ENCODE data around the gene CD244. TPM values are rescaled to one million over a fixed set of nuclear protein-coding genes. Genes with fewer than 3 reads are reported as not detected.

Gene CD244
- total and polyA plus RNA-seq, 2 experiments from 2014 or later: 0.47 to 1.2 TPM

DNA sequence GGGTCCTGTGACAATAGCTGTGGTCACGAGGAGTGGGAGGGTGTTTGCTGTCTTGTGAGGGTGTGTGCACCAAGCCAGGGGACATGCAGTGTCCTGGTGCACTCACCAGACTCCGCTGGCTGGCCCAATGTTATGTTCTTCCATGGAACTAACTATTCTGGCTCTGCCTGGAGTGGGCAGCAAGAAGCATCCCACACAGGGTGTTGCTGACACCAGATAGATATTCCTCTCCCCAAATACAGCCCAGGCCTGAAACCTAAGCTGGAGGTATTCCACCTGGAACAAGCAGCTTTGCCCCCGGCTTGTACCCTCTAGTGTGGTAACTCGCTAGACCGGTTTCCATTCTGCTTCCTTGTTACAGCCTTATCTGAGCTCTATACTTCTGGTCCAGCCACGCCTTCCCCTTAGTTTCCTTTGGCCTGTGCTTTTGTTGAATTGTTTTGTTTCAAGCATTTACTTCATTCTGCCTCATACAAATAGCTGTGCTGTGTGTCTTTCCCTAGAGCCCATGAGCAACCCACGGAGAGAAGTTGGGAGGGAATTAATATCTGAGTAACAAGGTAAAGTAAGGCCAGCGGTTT, 81.4 kb downstream of the CD244 start:
- DNase-seq (ENCODE audit: low spot score): peak; percentile 68
- Histone ChIP-seq H3K27me3 (no peaks in the 10 kb centered on the region), H3K4me1 (ENCODE audit: insufficient read depth) (peaks cover 14% of the 10 kb centered on the region), H2AFZ (peak overlapping the region; percentile 65), H3K36me3 (replicated peaks; ENCODE audit: insufficient read depth, low read depth) (no peaks in the 10 kb centered on the region), H3K9me3 (ENCODE audit: low read depth) (no peaks in the 10 kb centered on the region), H3K4me2 (peak overlapping the region; percentile 35), H3K27ac (peak overlapping the region; percentile 88), H4K20me1 (ENCODE audit: insufficient read depth, poor library complexity, severe bottlenecking) (no peaks in the 10 kb centered on the region), H3K79me2 (no peaks in the 10 kb centered on the region), H3K4me3 (no peak overlapping the region), H3K9me2 (replicated peaks; ENCODE audit: insufficient read depth) (no peaks in the 10 kb centered on the region)
- TF ChIP-seq EZH2phosphoT487 (IDR thresholded peaks at IDR 0.05; ENCODE audit: low read depth, severe bottlenecking, unreplicated experiment) (no peak), EZH2 (IDR thresholded peaks at IDR 0.05; ENCODE audit: borderline replicate concordance) (no peak)
- TF ChIP-seq, protein P1, sequence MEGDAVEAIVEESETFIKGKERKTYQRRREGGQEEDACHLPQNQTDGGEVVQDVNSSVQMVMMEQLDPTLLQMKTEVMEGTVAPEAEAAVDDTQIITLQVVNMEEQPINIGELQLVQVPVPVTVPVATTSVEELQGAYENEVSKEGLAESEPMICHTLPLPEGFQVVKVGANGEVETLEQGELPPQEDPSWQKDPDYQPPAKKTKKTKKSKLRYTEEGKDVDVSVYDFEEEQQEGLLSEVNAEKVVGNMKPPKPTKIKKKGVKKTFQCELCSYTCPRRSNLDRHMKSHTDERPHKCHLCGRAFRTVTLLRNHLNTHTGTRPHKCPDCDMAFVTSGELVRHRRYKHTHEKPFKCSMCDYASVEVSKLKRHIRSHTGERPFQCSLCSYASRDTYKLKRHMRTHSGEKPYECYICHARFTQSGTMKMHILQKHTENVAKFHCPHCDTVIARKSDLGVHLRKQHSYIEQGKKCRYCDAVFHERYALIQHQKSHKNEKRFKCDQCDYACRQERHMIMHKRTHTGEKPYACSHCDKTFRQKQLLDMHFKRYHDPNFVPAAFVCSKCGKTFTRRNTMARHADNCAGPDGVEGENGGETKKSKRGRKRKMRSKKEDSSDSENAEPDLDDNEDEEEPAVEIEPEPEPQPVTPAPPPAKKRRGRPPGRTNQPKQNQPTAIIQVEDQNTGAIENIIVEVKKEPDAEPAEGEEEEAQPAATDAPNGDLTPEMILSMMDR (IDR thresholded peaks at IDR 0.05; ENCODE audit: poor library complexity): no peak
- 54% methylated on average over 8 of the region's 8 CpGs for WGBS (ENCODE audit: low lambda C conversion rate, missing lambda C conversion rate)

DNA sequence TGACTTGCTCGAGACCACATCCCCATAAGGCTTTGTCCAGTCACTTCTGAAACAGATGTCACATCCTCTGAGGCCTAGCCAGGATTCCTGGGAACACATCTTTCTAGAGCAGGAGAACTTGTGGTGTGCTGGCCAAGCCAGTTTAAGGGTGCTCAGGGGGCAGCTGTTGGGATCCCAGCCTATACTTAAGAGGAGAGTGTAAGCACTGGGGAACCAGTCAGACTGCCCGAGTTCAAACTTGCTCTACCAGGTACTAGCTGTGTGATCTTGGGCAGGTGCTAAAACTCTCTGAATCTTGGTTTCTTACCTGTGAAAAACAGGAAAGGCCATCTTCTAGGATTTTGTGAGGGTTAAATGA, 82.3 kb downstream of the CD244 start:
- DNase-seq (ENCODE audit: low spot score): no peak
- Histone ChIP-seq H3K9me3 (ENCODE audit: low read depth) (no peaks in the 10 kb centered on the region), H3K9me2 (replicated peaks; ENCODE audit: insufficient read depth) (no peaks in the 10 kb centered on the region), H2AFZ (no peak overlapping the region), H3K79me2 (no peaks in the 10 kb centered on the region), H3K4me2 (no peak overlapping the region), H4K20me1 (ENCODE audit: insufficient read depth, poor library complexity, severe bottlenecking) (no peaks in the 10 kb centered on the region), H3K4me3 (no peak overlapping the region), H3K36me3 (replicated peaks; ENCODE audit: insufficient read depth, low read depth) (no peaks in the 10 kb centered on the region), H3K27me3 (no peaks in the 10 kb centered on the region), H3K4me1 (ENCODE audit: insufficient read depth) (peaks cover 14% of the 10 kb centered on the region), H3K27ac (peak overlapping the region; percentile 88)
- TF ChIP-seq, protein P1 (IDR thresholded peaks at IDR 0.05; ENCODE audit: poor library complexity): no peak
- TF ChIP-seq EZH2 (IDR thresholded peaks at IDR 0.05; ENCODE audit: borderline replicate concordance): no peak
- no peak for TF ChIP-seq EZH2phosphoT487 (IDR thresholded peaks at IDR 0.05; ENCODE audit: low read depth, severe bottlenecking, unreplicated experiment)
- 78% methylated on average over 2 of the region's 2 CpGs for WGBS (ENCODE audit: low lambda C conversion rate, missing lambda C conversion rate)

Other genes with a start within 250 kb of the CD244 start
- gene SLAMF1, start 215.8 kb downstream of the CD244 start, total RNA-seq: 0.20 and 1.2 TPM in 2 replicates
- gene SLAMF1, start 215.8 kb downstream of the CD244 start, polyA plus RNA-seq: 2.1 and 2.3 TPM in 2 replicates
- gene CD48, start 151.1 kb downstream of the CD244 start, total RNA-seq: 0.30 and 0.68 TPM in 2 replicates
- not detected in 2 replicates for gene CD48, start 151.1 kb downstream of the CD244 start, polyA plus RNA-seq
- gene SLAMF7, start 123.6 kb downstream of the CD244 start, total RNA-seq: 0.07 TPM in 1 of 2 replicates, not detected in the other
- gene SLAMF7, start 123.6 kb downstream of the CD244 start, polyA plus RNA-seq: not detected in 2 replicates
- not detected in 2 replicates for gene LY9, start 66.7 kb downstream of the CD244 start, total RNA-seq
- gene LY9, start 66.7 kb downstream of the CD244 start, polyA plus RNA-seq: not detected in 2 replicates
- 9.0 and 11.3 TPM in 2 replicates for gene ITLN1, start 22.3 kb upstream of the CD244 start, total RNA-seq
- gene ITLN1, start 22.3 kb upstream of the CD244 start, polyA plus RNA-seq: 7.4 and 34.9 TPM in 2 replicates
- 1.3 and 1.4 TPM in 2 replicates for gene ITLN2, start 91.9 kb upstream of the CD244 start, total RNA-seq
- gene ITLN2, start 91.9 kb upstream of the CD244 start, polyA plus RNA-seq: 1.7 and 3.6 TPM in 2 replicates
- gene F11R, start 158.3 kb upstream of the CD244 start, total RNA-seq: 140 and 180 TPM in 2 replicates
- gene F11R, start 158.3 kb upstream of the CD244 start, polyA plus RNA-seq: 148 and 149 TPM in 2 replicates
- 30.8 and 36.3 TPM in 2 replicates for gene TSTD1, start 176.1 kb upstream of the CD244 start, total RNA-seq
- gene TSTD1, start 176.1 kb upstream of the CD244 start, polyA plus RNA-seq: 101 and 102 TPM in 2 replicates
- 62.1 and 85.1 TPM in 2 replicates for gene USF1, start 183.1 kb upstream of the CD244 start, total RNA-seq
- 11.9 and 23.2 TPM in 2 replicates for gene USF1, start 183.1 kb upstream of the CD244 start, polyA plus RNA-seq
- gene ARHGAP30, start 207.0 kb upstream of the CD244 start, total RNA-seq: 0.52 and 0.80 TPM in 2 replicates
- 1.4 and 1.7 TPM in 2 replicates for gene ARHGAP30, start 207.0 kb upstream of the CD244 start, polyA plus RNA-seq
- 5.9 and 7.0 TPM in 2 replicates for gene NECTIN4, start 226.7 kb upstream of the CD244 start, total RNA-seq
- gene NECTIN4, start 226.7 kb upstream of the CD244 start, polyA plus RNA-seq: 8.5 and 12.7 TPM in 2 replicates
- 1.4 and 3.9 TPM in 2 replicates for gene KLHDC9, start 235.5 kb upstream of the CD244 start, total RNA-seq
- 4.5 and 7.4 TPM in 2 replicates for gene KLHDC9, start 235.5 kb upstream of the CD244 start, polyA plus RNA-seq

Measured in hepatocyte (in vitro differentiated cells).